Activated T-helper 1 cell treated with anti-CD3 and anti-CD28 coated beads, Interleukin-12 subunit alpha, Interleukin-12 subunit beta, Interleukin-2, Interleukin-4 antibody, amounts not matched to agents 30 ng/mL and 10 ng/mL and 1 ng/mL, durations not matched to agents 14 hours and 24 hours and 36 hours (primary cell): Measurements from ENCODE around the gene MACROH2A2. TPM values are rescaled to one million over a fixed set of nuclear protein-coding genes. Genes with fewer than 3 reads are reported as not detected.
"Not testable (repeated sequence)": the region's sequence is repeated elsewhere in the genome, so short reads cannot be mapped to it uniquely, and the experiment has no call there.

Experiments
- DNase-seq: peaks from one replicate; pipeline ENCODE4 v3.0.0; 2021; ENCODE audit warnings: low spot score
- H3K27ac Mint-ChIP-seq: one replicate; pipeline ENCODE4 v1.8.0; 2021; ENCODE audit warnings: mild to moderate bottlenecking, mixed read lengths
- H3K27me3 Mint-ChIP-seq: one replicate; pipeline ENCODE4 v1.8.0; 2022; ENCODE audit warnings: mild to moderate bottlenecking, moderate library complexity, mixed read lengths; ENCODE audit not compliant: insufficient read depth
- H3K36me3 Mint-ChIP-seq: one replicate; pipeline ENCODE4 v1.8.0; 2021; ENCODE audit warnings: low read depth, mixed read lengths
- H3K4me1 Mint-ChIP-seq: one replicate; pipeline ENCODE4 v1.8.0; 2021; ENCODE audit warnings: low read depth, mixed read lengths
- H3K4me3 Mint-ChIP-seq: one replicate; pipeline ENCODE4 v1.8.0; 2021; ENCODE audit warnings: mild to moderate bottlenecking, moderate library complexity, mixed read lengths
- H3K9me3 Mint-ChIP-seq: one replicate; pipeline ENCODE4 v1.8.0; 2021; ENCODE audit warnings: mixed read lengths
- intact Hi-C: fragments of 100-400 bp; cut with micrococcal nuclease; formaldehyde crosslinking; loops from one replicate; pipeline ENCODE4 v1.15.1; 2024
- total RNA-seq: library from RNA; stranded (reverse); gene quantifications from 2 replicates; pipeline ENCODE4 v1.2.3, GENCODE V29; 2022

Gene MACROH2A2
- total RNA-seq, result 3.4 and 3.5 TPM in 2 replicates

GRCh38 chr10:70052462-70053217 is at the start of gene MACROH2A2:
Gene MACROH2A2 (plus strand): TSS chr10:70052846. CDS start chr10:70075659, 22,813 bp downstream.
- no peaks in the 10 kb centered on the region for H3K9me3 Mint-ChIP-seq
- peaks cover 1% of the 10 kb centered on the region for H3K36me3 Mint-ChIP-seq
- H3K4me1 Mint-ChIP-seq, result peaks cover 9% of the 10 kb centered on the region
- peak within 1 kb of the TSS; percentile 40 for H3K27ac Mint-ChIP-seq
- H3K4me3 Mint-ChIP-seq, result peak within 1 kb of the TSS; percentile 88
- no peak for DNase-seq
- intact Hi-C loops, result loop anchor here (5.0 kb wide), 1 partner anchor 480 kb away; the partner anchor contains the start of gene NEUROG3
- peaks cover 51% of the 10 kb centered on the region for H3K27me3 Mint-ChIP-seq

- H3K4me1 Mint-ChIP-seq, result no peaks in the 10 kb centered on the region
- no peak overlapping the region for H3K4me3 Mint-ChIP-seq
- no peaks in the 10 kb centered on the region for H3K36me3 Mint-ChIP-seq
- DNase-seq, result no peak
- intact Hi-C loops, result no loop called here
- H3K27ac Mint-ChIP-seq, result no peak overlapping the region
- H3K9me3 Mint-ChIP-seq, result no peaks in the 10 kb centered on the region
- peaks cover 32% of the 10 kb centered on the region for H3K27me3 Mint-ChIP-seq
Observed at GRCh38 chr10:70007116-70007820, 45.4 kb upstream of the MACROH2A2 start.

DNA sequence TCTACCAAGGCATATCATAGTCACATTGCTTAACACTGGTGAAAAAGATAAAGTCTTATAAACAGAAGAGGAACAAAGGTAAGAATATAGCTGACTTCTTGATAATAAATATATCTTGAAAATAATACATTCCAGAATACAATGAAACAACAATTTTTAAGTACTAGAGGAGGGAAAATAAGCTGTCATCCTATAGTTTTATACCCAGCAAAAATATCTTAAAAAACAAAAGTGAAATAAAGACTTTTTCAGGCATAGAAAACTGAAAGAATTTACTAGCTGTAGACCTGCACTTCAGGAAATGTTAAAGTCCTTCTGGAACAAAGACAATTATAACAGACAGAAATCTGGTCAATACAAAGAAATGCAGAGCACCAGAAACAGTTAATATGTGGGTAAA is 21.4 kb upstream of the MACROH2A2 start:
- H3K36me3 Mint-ChIP-seq, result no peaks in the 10 kb centered on the region
- H3K27me3 Mint-ChIP-seq, result peaks cover 12% of the 10 kb centered on the region
- DNase-seq, result no peak
- peaks cover 23% of the 10 kb centered on the region for H3K9me3 Mint-ChIP-seq
- no peak overlapping the region for H3K4me3 Mint-ChIP-seq
- H3K27ac Mint-ChIP-seq, result no peak overlapping the region
- no peaks in the 10 kb centered on the region for H3K4me1 Mint-ChIP-seq
- intact Hi-C loops, result no loop called here

GRCh38 chr10:70032667-70033289 is 19.9 kb upstream of the MACROH2A2 start:
- intact Hi-C loops, result no loop called here
- DNase-seq, result no peak
- Mint-ChIP-seq H3K27ac (no peak overlapping the region), H3K4me3 (no peak overlapping the region), H3K36me3 (no peaks in the 10 kb centered on the region), H3K9me3 (peaks cover 23% of the 10 kb centered on the region), H3K4me1 (no peaks in the 10 kb centered on the region), H3K27me3 (peaks cover 10% of the 10 kb centered on the region)

- Mint-ChIP-seq H3K4me3 (no peak overlapping the region), H3K27me3 (peaks cover 13% of the 10 kb centered on the region), H3K36me3 (no peaks in the 10 kb centered on the region), H3K4me1 (no peaks in the 10 kb centered on the region), H3K27ac (no peak overlapping the region), H3K9me3 (peaks cover 28% of the 10 kb centered on the region)
- DNase-seq, result no peak
- intact Hi-C loops, result no loop called here
Observed at GRCh38 chr10:70034232-70034631, 18.4 kb upstream of the MACROH2A2 start.

DNA sequence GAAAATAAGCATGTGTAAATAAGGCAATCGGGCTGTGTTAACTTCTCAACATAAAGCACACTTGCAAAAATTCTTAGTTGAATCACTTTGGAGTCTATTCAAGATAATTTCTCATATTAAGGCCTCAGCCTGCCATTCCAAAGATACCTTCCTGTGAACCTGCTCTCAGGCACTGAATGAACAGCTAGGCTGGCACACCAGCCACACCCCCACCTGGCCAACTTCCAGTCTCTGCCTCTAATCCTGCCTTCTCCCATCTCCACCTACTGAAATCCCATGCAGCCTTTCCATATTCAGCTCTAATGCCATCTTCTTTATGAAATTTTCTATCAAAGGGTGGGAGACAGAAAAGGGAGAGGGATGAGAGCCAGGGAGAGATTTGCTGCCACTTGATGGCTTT is 17.1 kb upstream of the MACROH2A2 start:
- Mint-ChIP-seq H3K27me3 (peaks cover 15% of the 10 kb centered on the region), H3K27ac (no peak overlapping the region), H3K9me3 (peaks cover 21% of the 10 kb centered on the region), H3K4me3 (no peak overlapping the region), H3K4me1 (no peaks in the 10 kb centered on the region), H3K36me3 (no peaks in the 10 kb centered on the region)
- intact Hi-C loops, result no loop called here
- DNase-seq, result no peak

GRCh38 chr10:70038923-70039322 is 13.7 kb upstream of the MACROH2A2 start:
- DNase-seq, result no peak
- H3K4me1 Mint-ChIP-seq, result no peaks in the 10 kb centered on the region
- H3K4me3 Mint-ChIP-seq, result no peak overlapping the region
- peaks cover 1% of the 10 kb centered on the region for H3K36me3 Mint-ChIP-seq
- H3K9me3 Mint-ChIP-seq, result peaks cover 18% of the 10 kb centered on the region
- H3K27me3 Mint-ChIP-seq, result peaks cover 11% of the 10 kb centered on the region
- intact Hi-C loops, result no loop called here
- no peak overlapping the region for H3K27ac Mint-ChIP-seq

DNA sequence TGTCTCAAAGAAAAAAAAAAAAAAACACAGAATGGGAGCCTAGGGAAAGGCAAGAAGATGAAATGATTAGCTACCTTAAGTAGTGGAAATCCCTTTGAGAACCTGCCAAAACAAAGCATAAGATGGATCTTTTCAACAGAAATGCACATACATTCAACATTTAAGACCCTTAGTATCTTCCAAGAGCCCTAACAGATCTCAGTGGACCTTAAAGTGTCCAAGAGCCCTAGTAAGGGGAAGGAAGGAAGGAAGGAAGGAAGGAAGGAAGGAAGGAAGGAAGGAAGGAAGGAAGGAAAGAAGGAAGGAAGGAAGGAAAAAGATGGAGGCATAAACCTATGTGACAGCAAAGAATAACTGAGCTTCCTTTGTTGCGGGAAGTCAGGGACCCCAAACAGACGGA is 11.6 kb upstream of the MACROH2A2 start:
- Mint-ChIP-seq H3K36me3 (peaks cover 1% of the 10 kb centered on the region), H3K27ac (no peak overlapping the region), H3K4me3 (no peak overlapping the region), H3K27me3 (peaks cover 10% of the 10 kb centered on the region), H3K4me1 (no peaks in the 10 kb centered on the region), H3K9me3 (peaks cover 18% of the 10 kb centered on the region)
- no peak for DNase-seq
- intact Hi-C loops, result no loop called here

DNA sequence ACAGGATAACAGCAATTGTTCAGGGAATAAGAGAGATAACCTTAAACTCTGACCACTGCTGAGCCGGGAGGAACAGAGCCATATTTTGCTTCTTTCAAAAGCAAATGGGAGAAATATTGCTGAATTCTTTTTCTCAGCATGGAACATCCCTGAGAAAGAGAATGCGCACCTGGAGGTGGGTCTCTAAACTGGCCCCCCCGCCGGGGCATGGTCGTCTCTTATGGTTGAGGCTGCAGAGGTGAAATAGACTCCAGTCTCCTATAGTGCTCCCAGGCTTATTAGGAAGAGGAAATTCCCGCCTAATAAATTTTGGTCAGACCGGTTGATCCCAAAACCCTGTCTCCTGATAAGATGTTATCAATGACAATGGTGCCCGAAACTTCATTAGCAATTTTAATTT is 10.9 kb upstream of the MACROH2A2 start:
- peaks cover 18% of the 10 kb centered on the region for H3K9me3 Mint-ChIP-seq
- H3K4me3 Mint-ChIP-seq, DNase-seq, H3K27ac Mint-ChIP-seq, H3K36me3 Mint-ChIP-seq, intact Hi-C loops, H3K4me1 Mint-ChIP-seq: not testable (repeated sequence)
- H3K27me3 Mint-ChIP-seq, result peaks cover 10% of the 10 kb centered on the region

- H3K4me3 Mint-ChIP-seq, DNase-seq, H3K4me1 Mint-ChIP-seq, intact Hi-C loops, H3K9me3 Mint-ChIP-seq, H3K27ac Mint-ChIP-seq, H3K36me3 Mint-ChIP-seq: not testable (repeated sequence)
- peaks cover 28% of the 10 kb centered on the region for H3K27me3 Mint-ChIP-seq
Observed at GRCh38 chr10:70047066-70047465, 5.6 kb upstream of the MACROH2A2 start.

- Mint-ChIP-seq H3K36me3 (peaks cover 1% of the 10 kb centered on the region), H3K9me3 (no peaks in the 10 kb centered on the region), H3K4me1 (peaks cover 9% of the 10 kb centered on the region), H3K4me3 (no peak overlapping the region), H3K27me3 (peaks cover 33% of the 10 kb centered on the region), H3K27ac (no peak overlapping the region)
- DNase-seq, result no peak
- intact Hi-C loops, result no loop called here
Observed at GRCh38 chr10:70048030-70048723, 4.5 kb upstream of the MACROH2A2 start.

DNA sequence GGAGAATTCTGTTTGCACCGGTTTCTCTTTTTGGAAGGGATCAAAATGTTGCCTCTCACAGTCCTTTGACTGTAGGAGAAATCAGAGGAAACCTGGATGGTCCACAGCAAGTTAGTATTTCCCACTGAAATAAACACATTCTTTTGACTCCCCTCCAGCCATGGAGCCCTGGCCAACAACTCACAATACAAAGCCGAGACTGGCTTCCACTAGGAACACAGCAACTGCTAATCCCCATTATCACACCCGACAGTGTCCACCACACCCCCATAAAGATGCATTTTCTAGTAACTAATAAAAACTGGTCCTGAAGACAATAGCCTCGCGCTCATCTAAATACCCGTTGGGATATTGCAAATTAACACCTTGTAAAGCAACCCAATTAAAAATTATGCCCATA is 798 bp upstream of the MACROH2A2 start:
- peaks cover 1% of the 10 kb centered on the region for H3K36me3 Mint-ChIP-seq
- no peak for DNase-seq
- intact Hi-C loops, result loop anchor here (5.0 kb wide), 1 partner anchor 480 kb away; the partner anchor contains the start of gene NEUROG3
- no peak overlapping the region for H3K4me3 Mint-ChIP-seq
- H3K9me3 Mint-ChIP-seq, result no peaks in the 10 kb centered on the region
- no peak overlapping the region for H3K27ac Mint-ChIP-seq
- H3K27me3 Mint-ChIP-seq, result peaks cover 49% of the 10 kb centered on the region
- H3K4me1 Mint-ChIP-seq, result peaks cover 9% of the 10 kb centered on the region
